HG03469 (cell line): ENCODE measurements around the gene DIO3.

Experiments
- ATAC-seq: cut with Tn5 transposase; IDR thresholded peaks from one replicate; pipeline ENCODE4 v1.9.1; 2021; ENCODE audit warnings: mild to moderate bottlenecking, moderate library complexity, moderate number of reproducible peaks; ENCODE audit not compliant: unreplicated experiment

The DIO3 gene

GRCh38 chr14:101561145-101561896 lies at the start of gene DIO3:
DIO3 (plus strand) TSS chr14:101561495.
- no peak for ATAC-seq

GRCh38 chr14:101511620-101512375 lies 49.5 kb upstream of the DIO3 start:
- no peak for ATAC-seq

GRCh38 chr14:101512376-101512695 lies 49.0 kb upstream of the DIO3 start:
- ATAC-seq = no peak

- ATAC-seq = no peak
Measured at GRCh38 chr14:101514136-101514535, 47.2 kb upstream of the DIO3 start.

GRCh38 chr14:101516401-101516800 lies 44.9 kb upstream of the DIO3 start:
- ATAC-seq = no peak

- ATAC-seq = no peak
Measured at GRCh38 chr14:101518611-101519473, 42.5 kb upstream of the DIO3 start.

- ATAC-seq = no peak
Measured at GRCh38 chr14:101520621-101521472, 40.4 kb upstream of the DIO3 start.

GRCh38 chr14:101521473-101521915 lies 39.8 kb upstream of the DIO3 start:
- no peak for ATAC-seq

GRCh38 chr14:101521978-101522377 lies 39.3 kb upstream of the DIO3 start:
- ATAC-seq = no peak

- no peak for ATAC-seq
Measured at GRCh38 chr14:101525640-101526527, 35.4 kb upstream of the DIO3 start.

- no peak for ATAC-seq
Measured at GRCh38 chr14:101527987-101528386, 33.3 kb upstream of the DIO3 start.

- ATAC-seq = no peak
Measured at GRCh38 chr14:101529079-101529478, 32.2 kb upstream of the DIO3 start.

- no peak for ATAC-seq
Measured at GRCh38 chr14:101534198-101534597, 27.1 kb upstream of the DIO3 start.

- no peak for ATAC-seq
Measured at GRCh38 chr14:101535232-101535631, 26.1 kb upstream of the DIO3 start.

GRCh38 chr14:101535701-101536207 lies 25.5 kb upstream of the DIO3 start:
- no peak for ATAC-seq

GRCh38 chr14:101537286-101537685 lies 24.0 kb upstream of the DIO3 start:
- ATAC-seq = no peak

GRCh38 chr14:101538878-101539277 lies 22.4 kb upstream of the DIO3 start:
- no peak for ATAC-seq

- ATAC-seq = no peak
Measured at GRCh38 chr14:101539880-101540279, 21.4 kb upstream of the DIO3 start.
